HG02763 (cell line): ENCODE data around the gene YIPF4.
A peak's percentile ranks its signal among the peaks of the same experiment; 100 is the strongest.
"Not testable (repeated sequence)": the region's sequence is repeated elsewhere in the genome, so short reads cannot be mapped to it uniquely, and the experiment has no call there.

ENCODE experiments used
- ATAC-seq: cut with Tn5 transposase; IDR thresholded peaks from one replicate; pipeline ENCODE4 v1.9.1; 2021; ENCODE audit warnings: mild to moderate bottlenecking, moderate library complexity; ENCODE audit not compliant: unreplicated experiment

Gene YIPF4

DNA sequence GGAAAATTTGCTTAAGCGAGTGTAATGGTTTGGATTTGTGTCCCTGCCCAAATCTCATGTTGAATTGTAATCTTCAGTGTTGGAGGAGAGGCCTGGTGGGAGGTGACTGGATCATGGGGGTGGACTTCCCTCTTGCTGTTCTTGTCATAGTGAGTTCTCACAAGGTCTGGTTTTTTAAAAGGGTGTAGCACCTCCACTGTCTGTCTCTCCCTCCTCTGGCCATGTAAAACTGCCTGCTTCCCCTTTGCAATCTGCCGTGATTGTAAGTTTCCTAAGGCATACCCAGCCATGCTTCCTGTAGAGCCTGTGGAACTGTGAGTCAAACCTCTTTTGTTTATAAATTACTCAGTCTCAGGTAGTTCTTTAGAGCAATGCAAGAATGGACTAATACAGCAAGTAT, 6.6 kb downstream of the YIPF4 start:
- ATAC-seq: no peak

DNA sequence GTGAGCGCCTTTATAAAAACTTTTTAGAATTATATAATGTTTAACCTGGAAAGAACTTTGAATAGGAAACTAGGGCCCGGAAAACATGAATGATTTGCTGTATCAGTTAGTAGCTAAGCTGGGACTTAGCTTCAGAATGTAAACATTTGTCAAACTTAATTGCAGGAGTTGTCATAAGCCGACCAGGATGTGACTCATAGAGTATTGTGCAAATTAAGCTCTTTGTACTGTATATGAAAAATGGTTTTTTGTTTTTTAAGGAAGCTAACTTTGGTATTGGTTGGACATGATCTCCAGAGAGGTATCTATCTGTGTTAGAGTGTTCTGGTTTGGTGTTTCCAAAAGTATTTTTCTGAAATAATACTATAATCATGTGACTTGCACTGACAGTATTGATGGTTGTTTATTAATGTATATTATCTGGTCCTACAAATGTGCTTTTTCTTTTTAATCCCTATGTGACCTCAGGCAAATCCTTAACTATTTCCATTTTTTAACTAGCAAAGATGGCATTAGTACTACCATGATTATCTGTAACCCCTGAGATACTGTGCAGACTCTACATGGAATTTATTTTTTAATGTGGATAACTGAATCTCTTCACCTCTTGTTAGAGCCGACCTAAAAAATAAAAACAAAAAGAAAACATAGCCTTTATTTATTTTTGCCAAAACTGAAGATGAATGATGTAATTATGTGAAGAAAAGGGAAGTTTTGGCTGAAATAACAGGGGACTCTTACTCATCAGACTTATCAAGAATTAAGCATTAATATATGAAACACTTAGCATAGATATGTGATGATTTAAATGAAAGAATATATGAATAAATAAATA, 11.7 kb downstream of the YIPF4 start:
- ATAC-seq: no peak

DNA sequence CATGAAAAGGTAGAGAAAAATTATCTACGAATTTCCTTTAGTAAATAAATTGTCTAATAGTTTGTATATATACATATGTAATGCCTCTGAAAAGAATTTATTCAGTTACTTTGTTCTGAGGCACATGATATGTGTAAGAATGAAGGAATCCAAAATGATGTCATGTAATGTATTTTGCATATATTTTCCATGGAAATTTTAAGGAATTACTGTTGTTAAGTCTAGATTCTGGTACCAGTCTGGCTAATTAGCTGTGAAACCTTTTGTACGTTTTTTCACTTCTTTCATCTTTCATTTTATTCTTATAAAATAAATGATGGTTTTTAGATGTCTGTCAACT, 12.3 kb downstream of the YIPF4 start:
- no peak for ATAC-seq

- no peak for ATAC-seq
These were observed 14.0 kb downstream of the YIPF4 start for GRCh38 chr2:32291746-32292145.

- not testable (repeated sequence) for ATAC-seq
These were observed 15.8 kb downstream of the YIPF4 start for GRCh38 chr2:32293493-32293892.

- ATAC-seq: not testable (repeated sequence)
These were observed 16.4 kb downstream of the YIPF4 start for GRCh38 chr2:32293966-32294562.

DNA sequence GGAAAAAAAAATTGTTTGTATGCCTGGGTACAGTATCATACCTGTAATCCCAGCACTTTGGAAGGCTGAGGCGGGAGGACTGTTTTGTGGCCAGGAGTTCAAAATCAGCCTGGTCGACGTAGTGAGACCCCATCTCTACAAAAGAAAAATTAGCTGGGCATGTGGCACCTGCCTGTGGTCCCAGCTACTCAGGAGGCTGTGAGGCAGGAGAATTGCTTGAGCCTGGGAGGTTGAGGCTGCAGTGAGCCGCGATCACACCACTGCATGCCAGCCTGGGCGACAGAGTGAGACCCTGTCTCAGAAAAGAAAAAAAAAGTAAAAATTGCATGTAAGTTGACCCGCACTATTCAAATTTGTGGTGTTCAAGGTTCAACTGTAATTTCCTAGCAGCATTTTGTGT, 32.9 kb downstream of the YIPF4 start:
- ATAC-seq: no peak

DNA sequence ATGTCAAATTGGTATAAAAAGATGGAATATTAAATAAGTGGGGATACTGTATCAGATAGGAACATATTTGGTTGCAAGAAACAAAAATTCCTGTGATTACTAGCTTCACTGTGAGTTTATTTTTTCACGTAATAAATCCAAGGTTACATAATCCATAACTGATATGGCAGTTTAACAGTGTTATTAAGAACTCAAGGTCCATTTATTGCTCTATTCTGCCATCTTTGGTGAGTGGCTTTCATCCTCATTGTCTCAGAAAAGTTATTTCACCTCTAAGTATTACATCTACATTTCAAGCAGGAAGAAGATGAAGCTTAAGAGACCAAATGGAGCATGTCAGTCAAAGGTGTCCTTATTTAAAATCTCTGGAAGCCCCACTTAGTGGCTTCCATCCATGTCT, 37.2 kb downstream of the YIPF4 start:
- ATAC-seq: no peak

DNA sequence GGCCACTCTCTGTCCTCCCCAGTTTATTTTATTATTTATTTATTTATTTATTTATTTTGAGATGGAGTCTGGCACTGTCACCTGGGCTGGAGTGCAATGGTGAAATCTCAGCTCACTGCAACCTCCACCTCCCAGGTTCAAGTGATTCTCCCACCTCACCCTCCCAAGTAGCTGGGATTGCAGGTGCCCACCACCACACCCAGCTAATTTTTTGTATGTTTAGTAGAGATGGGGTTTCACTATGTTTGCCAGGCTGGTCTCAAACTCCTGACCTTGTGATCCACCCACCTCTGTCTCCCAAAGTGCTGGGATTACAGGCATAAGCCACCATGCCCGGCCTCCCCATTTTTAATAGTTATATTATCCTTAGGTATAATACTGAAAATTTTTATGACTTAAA, 51.0 kb downstream of the YIPF4 start:
- not testable (repeated sequence) for ATAC-seq

- not testable (repeated sequence) for ATAC-seq
These were observed 51.7 kb downstream of the YIPF4 start for GRCh38 chr2:32329180-32329980.

- no peak for ATAC-seq
These were observed 52.4 kb downstream of the YIPF4 start for GRCh38 chr2:32330136-32330535.

DNA sequence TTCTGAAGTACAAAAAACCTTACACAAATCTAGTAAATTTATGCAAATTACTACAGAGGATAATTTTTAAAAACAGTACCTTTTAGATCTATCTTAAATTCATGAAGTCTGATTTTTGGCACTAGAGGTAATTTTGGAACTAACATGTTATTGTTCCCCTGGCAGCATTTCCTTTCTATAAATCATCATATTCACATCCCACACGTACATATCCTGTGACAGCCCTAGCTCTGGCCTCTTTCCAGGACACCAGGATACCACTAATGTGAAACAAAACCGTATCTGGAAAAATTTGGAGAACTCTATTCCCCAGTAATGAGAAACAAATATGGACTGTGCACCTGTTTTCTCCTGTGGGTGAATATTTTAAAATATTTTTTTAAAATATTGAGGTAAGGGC, 65.1 kb downstream of the YIPF4 start:
- ATAC-seq: no peak

GRCh38 chr2:32350797-32351196, 73.1 kb downstream of the YIPF4 start:
- not testable (repeated sequence) for ATAC-seq

GRCh38 chr2:32355976-32356680, 78.4 kb downstream of the YIPF4 start:
- no peak for ATAC-seq

DNA sequence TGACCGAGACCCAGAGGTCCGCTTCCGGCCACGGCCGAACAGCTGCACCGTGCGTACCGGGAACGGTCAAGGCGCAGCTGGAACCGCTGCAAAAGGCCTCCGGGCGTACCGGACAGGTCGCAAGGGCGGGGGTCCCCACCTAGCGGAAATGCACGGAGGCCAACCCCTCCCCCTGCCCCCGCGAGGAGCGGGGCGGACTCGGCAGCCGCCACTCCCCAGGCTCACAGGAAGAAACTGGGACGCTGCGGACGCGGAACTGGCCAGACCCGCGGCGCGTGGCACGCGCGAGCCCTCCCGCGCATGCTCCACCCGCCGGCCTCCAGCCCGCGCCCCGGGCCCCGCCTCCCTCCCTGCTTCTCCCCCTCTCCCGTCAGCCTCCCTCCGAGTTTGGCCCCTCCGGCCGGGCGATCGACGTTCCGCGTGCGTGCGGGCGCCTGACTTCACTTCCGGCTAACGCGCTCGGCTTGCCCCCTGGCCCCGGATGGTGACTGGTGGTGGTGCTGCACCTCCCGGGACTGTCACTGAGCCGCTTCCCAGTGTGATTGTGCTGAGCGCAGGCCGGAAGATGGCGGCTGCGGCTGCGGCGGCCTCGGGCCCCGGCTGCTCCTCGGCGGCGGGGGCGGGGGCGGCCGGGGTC, 79.1 kb downstream of the YIPF4 start, which contains the start of gene BIRC6:
TSS of gene BIRC6 (plus strand) at position 343 of the 637 bp plus-strand sequence. CDS start at position 482, 139 bp downstream.
- peak; percentile 80 for ATAC-seq

GRCh38 chr2:32357318-32358110, 79.8 kb downstream of the YIPF4 start:
- peak; percentile 4 for ATAC-seq

DNA sequence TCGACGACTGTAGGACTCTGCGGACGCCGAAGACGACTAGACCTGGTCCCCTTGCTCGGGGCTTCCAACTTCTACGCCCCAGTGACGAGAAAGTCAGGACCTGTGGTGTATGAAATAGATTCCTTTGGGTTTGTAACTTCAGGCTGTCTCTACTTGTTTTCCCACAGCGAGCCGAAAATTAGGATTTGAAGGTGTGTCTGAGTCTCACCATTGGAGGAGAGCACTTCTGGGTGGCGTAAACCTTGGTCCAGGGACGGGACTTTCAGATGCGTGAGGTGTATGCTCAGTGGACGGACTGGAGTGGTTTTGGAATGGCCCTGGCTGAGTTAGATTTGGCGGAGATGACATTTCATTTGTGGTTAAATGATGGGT, 80.4 kb downstream of the YIPF4 start:
- no peak for ATAC-seq

DNA sequence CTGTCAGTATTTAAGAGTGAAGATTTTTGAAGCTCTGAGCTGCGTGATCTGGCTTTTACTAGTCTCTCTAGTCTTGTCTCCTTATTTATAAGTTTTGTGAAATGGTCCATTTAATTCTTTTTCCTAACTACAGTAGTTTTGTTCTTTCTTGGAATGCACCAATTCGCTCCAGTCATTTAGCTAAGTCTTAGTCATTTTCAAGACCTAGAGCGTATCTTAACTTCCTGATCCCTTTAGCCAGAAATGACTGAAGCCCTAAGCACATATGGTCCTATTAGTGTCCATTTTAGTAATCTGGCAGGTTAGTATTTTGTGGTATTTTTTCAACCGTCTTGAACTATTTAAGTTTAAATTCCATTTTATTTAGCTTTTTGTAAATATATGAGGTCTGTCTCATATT, 82.7 kb downstream of the YIPF4 start:
- ATAC-seq: no peak

DNA sequence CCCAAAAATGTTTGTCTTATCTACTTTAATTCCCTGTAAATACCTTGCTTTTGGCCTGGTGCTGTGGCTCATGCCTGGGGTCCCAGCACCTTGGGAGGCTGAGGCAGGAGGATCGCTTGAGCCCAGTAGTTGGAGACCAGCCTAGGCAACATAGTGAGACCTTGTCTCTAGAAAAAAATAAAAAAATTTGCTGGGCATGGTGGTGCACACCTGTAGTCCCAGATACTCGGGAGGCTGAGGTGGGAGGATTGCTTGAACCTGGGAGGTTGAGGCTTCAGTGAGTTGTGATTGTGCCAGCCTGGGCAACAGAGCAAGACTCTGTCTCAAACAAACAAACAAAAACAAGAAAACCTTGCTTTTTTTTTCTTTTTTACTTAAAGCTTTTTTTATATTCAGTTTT, 85.3 kb downstream of the YIPF4 start:
- ATAC-seq: not testable (repeated sequence)

DNA sequence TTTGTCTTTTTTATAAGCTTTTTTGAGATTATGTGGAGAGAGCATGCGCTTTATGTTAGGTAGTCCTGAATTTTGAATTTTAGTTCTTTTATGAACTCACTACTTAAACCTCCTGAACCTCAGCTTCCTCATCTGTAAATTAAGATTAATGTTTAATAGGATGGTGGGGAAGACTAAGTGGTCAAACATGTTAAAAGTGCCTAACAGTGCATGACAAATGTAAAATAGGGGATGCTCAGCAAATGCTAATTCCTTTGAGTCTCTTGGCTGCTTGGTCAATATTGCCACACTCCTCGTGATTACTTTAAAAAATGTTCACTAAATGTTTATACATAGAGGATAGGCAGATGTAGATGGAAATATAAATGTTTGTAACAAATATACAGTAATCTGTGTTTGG, 85.9 kb downstream of the YIPF4 start:
- no peak for ATAC-seq
